Activated naive CD8-positive, alpha-beta T cell treated with anti-CD3 and anti-CD28 coated beads, Interleukin-2, amount 50 U/mL, for 24 hours (primary cell): Measurements from ENCODE around the gene GFI1B.
"Not testable (repeated sequence)": the region's sequence is repeated elsewhere in the genome, so short reads cannot be mapped to it uniquely, and the experiment has no call there.

Source experiments
- ATAC-seq: fragments of 150-1000 bp; cut with Tn5 transposase; one replicate; pipeline ENCODE4 v1.10.0; 2021
- DNase-seq: peaks from one replicate; pipeline ENCODE4 v3.0.0; 2021
- H3K27ac Mint-ChIP-seq: one replicate; pipeline ENCODE4 v1.8.0; 2021; ENCODE audit warnings: mild to moderate bottlenecking, mixed read lengths
- H3K27me3 Mint-ChIP-seq: one replicate; pipeline ENCODE4 v1.8.0; 2021; ENCODE audit warnings: mixed read lengths
- H3K36me3 Mint-ChIP-seq: one replicate; pipeline ENCODE4 v1.8.0; 2021; ENCODE audit warnings: low read depth, mixed read lengths
- H3K4me1 Mint-ChIP-seq: one replicate; pipeline ENCODE4 v1.8.0; 2021; ENCODE audit warnings: mixed read lengths
- H3K4me3 Mint-ChIP-seq: one replicate; pipeline ENCODE4 v1.8.0; 2021; ENCODE audit warnings: mild to moderate bottlenecking, moderate library complexity, mixed read lengths
- H3K9me3 Mint-ChIP-seq: one replicate; pipeline ENCODE4 v1.8.0; 2021; ENCODE audit warnings: mixed read lengths

The GFI1B gene

GRCh38 chr9:132980157-132980556, 1.7 kb downstream of the GFI1B start:
- no peaks in the 10 kb centered on the region for H3K36me3 Mint-ChIP-seq
- peaks cover 50% of the 10 kb centered on the region for H3K27me3 Mint-ChIP-seq
- no peak overlapping the region for H3K4me3 Mint-ChIP-seq
- H3K9me3 Mint-ChIP-seq, result no peaks in the 10 kb centered on the region
- no peak overlapping the region for H3K27ac Mint-ChIP-seq
- peaks cover 15% of the 10 kb centered on the region for H3K4me1 Mint-ChIP-seq
- no peak for DNase-seq
- no peak for ATAC-seq

GRCh38 chr9:132982458-132982857, 4.0 kb downstream of the GFI1B start:
- Mint-ChIP-seq H3K9me3 (no peaks in the 10 kb centered on the region), H3K36me3 (no peaks in the 10 kb centered on the region), H3K27ac (no peak overlapping the region), H3K27me3 (peaks cover 53% of the 10 kb centered on the region), H3K4me3 (no peak overlapping the region), H3K4me1 (peaks cover 15% of the 10 kb centered on the region)
- DNase-seq, result no peak
- no peak for ATAC-seq

- Mint-ChIP-seq H3K36me3 (no peaks in the 10 kb centered on the region), H3K9me3 (no peaks in the 10 kb centered on the region), H3K27ac (no peak overlapping the region), H3K4me1 (peaks cover 8% of the 10 kb centered on the region), H3K27me3 (peaks cover 42% of the 10 kb centered on the region), H3K4me3 (no peak overlapping the region)
- DNase-seq (no peak), ATAC-seq (no peak)
Observed at GRCh38 chr9:132983491-132984201, 5.2 kb downstream of the GFI1B start.

- DNase-seq (no peak), ATAC-seq (no peak)
- Mint-ChIP-seq H3K27ac (no peak overlapping the region), H3K9me3 (no peaks in the 10 kb centered on the region), H3K4me1 (peaks cover 5% of the 10 kb centered on the region), H3K27me3 (peaks cover 36% of the 10 kb centered on the region), H3K4me3 (no peak overlapping the region), H3K36me3 (no peaks in the 10 kb centered on the region)
Observed at GRCh38 chr9:132984202-132985070, 5.9 kb downstream of the GFI1B start.

GRCh38 chr9:132985071-132985350, 6.5 kb downstream of the GFI1B start:
- Mint-ChIP-seq H3K4me1 (peaks cover 2% of the 10 kb centered on the region), H3K9me3 (no peaks in the 10 kb centered on the region), H3K36me3 (no peaks in the 10 kb centered on the region), H3K4me3 (no peak overlapping the region), H3K27me3 (peaks cover 32% of the 10 kb centered on the region), H3K27ac (no peak overlapping the region)
- ATAC-seq, result no peak
- DNase-seq, result no peak

GRCh38 chr9:132985489-132985888, 7.0 kb downstream of the GFI1B start:
- Mint-ChIP-seq H3K36me3 (no peaks in the 10 kb centered on the region), H3K4me1 (peaks cover 2% of the 10 kb centered on the region), H3K9me3 (no peaks in the 10 kb centered on the region), H3K27ac (no peak overlapping the region), H3K27me3 (peaks cover 30% of the 10 kb centered on the region), H3K4me3 (no peak overlapping the region)
- DNase-seq, result no peak
- no peak for ATAC-seq

GRCh38 chr9:132986114-132986513, 7.6 kb downstream of the GFI1B start:
- Mint-ChIP-seq H3K36me3 (no peaks in the 10 kb centered on the region), H3K27ac (no peak overlapping the region), H3K27me3 (peaks cover 24% of the 10 kb centered on the region), H3K4me3 (no peak overlapping the region), H3K4me1 (peaks cover 2% of the 10 kb centered on the region), H3K9me3 (no peaks in the 10 kb centered on the region)
- DNase-seq (no peak), ATAC-seq (no peak)

GRCh38 chr9:132986640-132987620, 8.4 kb downstream of the GFI1B start:
- H3K4me3 Mint-ChIP-seq, result no peak overlapping the region
- H3K27me3 Mint-ChIP-seq, result peaks cover 17% of the 10 kb centered on the region
- no peaks in the 10 kb centered on the region for H3K36me3 Mint-ChIP-seq
- no peak overlapping the region for H3K27ac Mint-ChIP-seq
- ATAC-seq (no peak), DNase-seq (no peak)
- no peaks in the 10 kb centered on the region for H3K9me3 Mint-ChIP-seq
- H3K4me1 Mint-ChIP-seq, result peaks cover 2% of the 10 kb centered on the region

GRCh38 chr9:132988244-132989013, 9.9 kb downstream of the GFI1B start:
- DNase-seq, result no peak
- Mint-ChIP-seq H3K4me3 (no peak overlapping the region), H3K27ac (no peak overlapping the region), H3K27me3 (peaks cover 23% of the 10 kb centered on the region), H3K36me3 (no peaks in the 10 kb centered on the region), H3K9me3 (no peaks in the 10 kb centered on the region), H3K4me1 (peaks cover 3% of the 10 kb centered on the region)
- ATAC-seq, result no peak

- peaks cover 3% of the 10 kb centered on the region for H3K4me1 Mint-ChIP-seq
- H3K27ac Mint-ChIP-seq, result no peak overlapping the region
- ATAC-seq, result no peak
- H3K36me3 Mint-ChIP-seq, result no peaks in the 10 kb centered on the region
- H3K27me3 Mint-ChIP-seq, result peaks cover 24% of the 10 kb centered on the region
- no peak for DNase-seq
- H3K4me3 Mint-ChIP-seq, result no peak overlapping the region
- H3K9me3 Mint-ChIP-seq, result no peaks in the 10 kb centered on the region
Observed at GRCh38 chr9:132989014-132989310, 10.5 kb downstream of the GFI1B start.

- Mint-ChIP-seq H3K27me3 (peaks cover 26% of the 10 kb centered on the region), H3K9me3 (no peaks in the 10 kb centered on the region), H3K4me3 (no peak overlapping the region), H3K27ac (no peak overlapping the region), H3K4me1 (peaks cover 6% of the 10 kb centered on the region), H3K36me3 (no peaks in the 10 kb centered on the region)
- no peak for ATAC-seq
- DNase-seq, result no peak
Observed at GRCh38 chr9:132989414-132989996, 11.0 kb downstream of the GFI1B start.

GRCh38 chr9:132989998-132990557, 11.6 kb downstream of the GFI1B start:
- H3K4me3 Mint-ChIP-seq, ATAC-seq, H3K9me3 Mint-ChIP-seq, H3K27ac Mint-ChIP-seq, H3K4me1 Mint-ChIP-seq, DNase-seq, H3K36me3 Mint-ChIP-seq: not testable (repeated sequence)
- peaks cover 27% of the 10 kb centered on the region for H3K27me3 Mint-ChIP-seq

- peaks cover 26% of the 10 kb centered on the region for H3K27me3 Mint-ChIP-seq
- no peak for DNase-seq
- no peaks in the 10 kb centered on the region for H3K9me3 Mint-ChIP-seq
- H3K4me1 Mint-ChIP-seq, result peaks cover 10% of the 10 kb centered on the region
- no peaks in the 10 kb centered on the region for H3K36me3 Mint-ChIP-seq
- no peak overlapping the region for H3K27ac Mint-ChIP-seq
- no peak overlapping the region for H3K4me3 Mint-ChIP-seq
- ATAC-seq, result no peak
Observed at GRCh38 chr9:132990781-132991180, 12.3 kb downstream of the GFI1B start.
